Activated T-cell treated with anti-CD3 and anti-CD28 coated beads for 48 hours (primary cell): Measurements from ENCODE around the gene PTOV1.

Experiments
- DNase-seq: peaks from one replicate; pipeline ENCODE4 v3.0.0-alpha.2; 2020; ENCODE audit warnings: low read depth

The PTOV1 gene

GRCh38 chr19:49850487-49851342, at the start of gene PTOV1:
PTOV1 (plus strand) TSS chr19:49851159.
- peak; percentile 90 for DNase-seq

- DNase-seq, result no peak
Measured at GRCh38 chr19:49801401-49801888, 49.5 kb upstream of the PTOV1 start.

GRCh38 chr19:49801966-49802661, 48.8 kb upstream of the PTOV1 start:
- no peak for DNase-seq

GRCh38 chr19:49802836-49803528, 48.0 kb upstream of the PTOV1 start:
- no peak for DNase-seq

GRCh38 chr19:49803529-49803856, 47.5 kb upstream of the PTOV1 start:
- no peak for DNase-seq

- DNase-seq, result no peak
Measured at GRCh38 chr19:49805822-49806619, 44.9 kb upstream of the PTOV1 start.

GRCh38 chr19:49806620-49806959, 44.4 kb upstream of the PTOV1 start:
- DNase-seq, result no peak

- no peak for DNase-seq
Measured at GRCh38 chr19:49807058-49807903, 43.7 kb upstream of the PTOV1 start.

- DNase-seq, result no peak
Measured at GRCh38 chr19:49807904-49808675, 42.9 kb upstream of the PTOV1 start.

- DNase-seq, result peak; percentile 78
Measured at GRCh38 chr19:49808711-49809159, 42.2 kb upstream of the PTOV1 start.

GRCh38 chr19:49809160-49809940, 41.6 kb upstream of the PTOV1 start:
- DNase-seq, result peak; percentile 36

GRCh38 chr19:49809941-49810389, 41.0 kb upstream of the PTOV1 start:
- DNase-seq, result no peak

- DNase-seq, result no peak
Measured at GRCh38 chr19:49811328-49811727, 39.6 kb upstream of the PTOV1 start.

- no peak for DNase-seq
Measured at GRCh38 chr19:49812452-49812996, 38.4 kb upstream of the PTOV1 start.

GRCh38 chr19:49812997-49813861, 37.7 kb upstream of the PTOV1 start, which contains the start of gene FUZ:
FUZ (minus strand) TSS chr19:49813292; CDS start chr19:49813106, 186 bp downstream.
- peak; percentile 84 for DNase-seq

- no peak for DNase-seq
Measured at GRCh38 chr19:49814010-49814409, 36.9 kb upstream of the PTOV1 start.

- DNase-seq, result no peak
Measured at GRCh38 chr19:49816590-49816989, 34.4 kb upstream of the PTOV1 start.
